HG02763 (cell line): ENCODE measurements around the gene SLC17A1.

Experiments used
- ATAC-seq: cut with Tn5 transposase; IDR thresholded peaks from one replicate; pipeline ENCODE4 v1.9.1; 2021; ENCODE audit warnings: mild to moderate bottlenecking, moderate library complexity; ENCODE audit not compliant: unreplicated experiment

The SLC17A1 gene, protein sequence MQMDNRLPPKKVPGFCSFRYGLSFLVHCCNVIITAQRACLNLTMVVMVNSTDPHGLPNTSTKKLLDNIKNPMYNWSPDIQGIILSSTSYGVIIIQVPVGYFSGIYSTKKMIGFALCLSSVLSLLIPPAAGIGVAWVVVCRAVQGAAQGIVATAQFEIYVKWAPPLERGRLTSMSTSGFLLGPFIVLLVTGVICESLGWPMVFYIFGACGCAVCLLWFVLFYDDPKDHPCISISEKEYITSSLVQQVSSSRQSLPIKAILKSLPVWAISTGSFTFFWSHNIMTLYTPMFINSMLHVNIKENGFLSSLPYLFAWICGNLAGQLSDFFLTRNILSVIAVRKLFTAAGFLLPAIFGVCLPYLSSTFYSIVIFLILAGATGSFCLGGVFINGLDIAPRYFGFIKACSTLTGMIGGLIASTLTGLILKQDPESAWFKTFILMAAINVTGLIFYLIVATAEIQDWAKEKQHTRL

DNA sequence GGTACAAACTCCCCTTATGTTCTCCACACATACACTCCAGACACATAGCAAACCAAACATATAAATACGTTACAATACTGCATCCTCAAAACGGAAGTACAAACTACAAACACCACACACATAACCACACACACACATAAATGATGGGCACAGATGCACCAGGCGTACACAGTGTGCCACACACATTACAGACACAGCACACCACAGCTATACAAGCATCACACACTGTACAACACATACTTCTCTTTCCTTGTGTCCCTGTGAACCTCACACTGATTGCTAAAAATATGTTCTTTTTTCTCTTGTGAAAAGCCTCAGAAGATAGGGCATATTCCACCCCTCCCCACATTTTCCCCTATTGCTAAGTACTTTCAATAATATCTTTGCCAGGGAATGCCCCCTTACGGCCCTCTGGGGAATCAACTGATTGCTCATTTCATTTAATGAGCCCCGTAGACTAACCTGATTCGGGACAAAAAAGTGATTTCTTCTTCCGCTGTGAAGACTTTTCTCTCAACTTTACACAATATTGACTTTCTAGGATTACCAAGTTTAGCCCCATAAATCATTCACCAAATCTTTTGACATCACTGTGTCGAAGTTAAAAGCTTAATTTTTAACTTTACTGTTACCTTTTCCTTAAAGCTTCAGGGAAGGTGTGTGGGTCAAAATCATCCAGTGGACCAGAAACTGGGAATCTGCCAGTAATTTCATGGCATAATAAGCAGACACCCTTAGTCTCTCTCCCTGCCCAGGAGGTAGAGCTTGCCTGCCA is at the start of gene SLC17A1:
Gene SLC17A1, minus strand, starts transcription at position 521 of the 775 bp plus-strand sequence. CDS start 1,495 bp downstream, outside the sequence.
- ATAC-seq, result no peak

DNA sequence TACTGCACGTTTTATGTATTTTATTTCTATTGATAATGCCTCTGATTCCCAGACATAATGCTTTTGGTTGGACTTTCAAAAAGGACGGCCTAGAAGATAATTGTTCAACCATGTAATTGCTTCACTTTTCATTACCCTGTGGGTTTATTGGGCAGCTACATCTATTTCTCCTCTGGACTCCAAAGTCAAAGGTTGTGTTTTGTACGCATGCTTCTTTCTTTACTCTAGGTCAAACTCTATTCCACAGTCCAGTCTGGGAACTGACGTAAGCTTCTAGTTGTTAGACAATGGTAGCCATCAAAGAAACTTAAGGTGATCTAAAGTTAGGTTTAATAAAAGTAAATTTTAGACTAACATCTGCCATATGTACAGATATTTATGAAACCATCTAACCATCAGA is 48.7 kb upstream of the SLC17A1 start:
- no peak for ATAC-seq

GRCh38 chr6:25878721-25879322 is 47.0 kb upstream of the SLC17A1 start:
- no peak for ATAC-seq

DNA sequence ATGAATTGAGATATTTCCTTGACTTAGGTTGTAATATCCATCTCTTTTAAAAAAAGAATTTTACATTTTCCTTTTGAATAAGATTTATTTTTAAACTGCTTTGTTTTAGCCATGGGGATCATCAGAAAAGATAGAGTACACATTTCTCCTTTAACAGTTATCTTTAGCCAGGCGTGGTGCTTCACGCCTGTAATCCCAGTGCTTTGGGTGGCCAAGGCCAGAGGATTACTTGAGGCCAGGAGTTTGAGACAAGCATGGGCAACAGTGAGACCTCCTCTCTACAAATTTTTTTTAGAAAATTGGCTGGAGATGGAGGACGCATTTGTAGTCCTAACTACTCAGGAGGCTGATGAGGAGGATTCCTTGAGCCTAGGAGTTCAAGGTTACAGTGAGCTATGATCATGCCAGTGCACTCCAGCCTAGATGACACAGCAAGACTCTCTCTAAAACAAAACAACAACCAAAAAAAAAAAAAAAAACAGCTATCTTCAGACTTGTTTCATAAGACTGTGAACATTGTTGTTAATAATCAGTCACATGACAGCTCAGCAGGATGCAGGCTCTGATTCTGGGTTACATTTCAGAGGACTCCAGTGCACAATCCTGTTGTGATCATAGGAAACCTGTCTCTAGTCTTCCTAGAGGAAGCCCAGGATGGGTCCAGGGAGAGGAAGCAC is 44.2 kb upstream of the SLC17A1 start:
- no peak for ATAC-seq

- no peak for ATAC-seq
Observed at GRCh38 chr6:25875563-25875905, 43.7 kb upstream of the SLC17A1 start.

DNA sequence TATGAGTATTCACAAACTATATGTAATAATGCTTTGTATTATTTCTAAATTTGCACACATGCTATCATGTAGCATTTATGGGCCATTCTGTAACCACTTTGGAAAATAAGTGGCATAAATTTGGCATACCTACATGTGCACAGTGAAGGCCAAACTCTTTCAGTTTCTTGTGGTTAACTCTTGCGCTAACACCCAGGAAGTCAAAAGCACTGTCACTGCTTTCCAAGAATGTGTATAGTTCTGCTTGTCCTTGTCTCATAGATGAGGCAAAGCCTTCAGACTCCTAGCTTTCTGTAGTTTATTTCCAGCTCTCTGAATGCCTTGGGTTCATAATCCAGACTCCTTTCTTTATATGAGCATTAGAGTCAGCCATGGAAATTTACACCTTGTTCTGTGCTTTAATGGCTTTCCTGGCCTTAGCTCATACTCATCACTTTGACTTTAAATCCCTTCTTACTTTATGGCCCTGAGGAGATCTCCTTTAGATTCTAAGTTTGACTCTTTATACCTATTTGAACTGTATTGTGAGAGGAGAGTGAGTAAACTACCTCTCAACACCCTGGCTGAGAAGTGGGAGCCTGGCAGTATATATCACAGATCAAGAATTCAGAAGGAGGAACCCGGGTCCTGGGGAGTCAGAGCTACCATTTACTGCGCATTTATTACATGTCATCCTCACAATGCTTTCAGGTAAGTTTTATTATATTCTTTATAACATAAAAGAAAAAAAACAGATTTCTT is 43.1 kb upstream of the SLC17A1 start:
- no peak for ATAC-seq

- ATAC-seq, result no peak
Observed at GRCh38 chr6:25874118-25874517, 42.3 kb upstream of the SLC17A1 start, which contains the start of gene SLC17A3. TSS of gene SLC17A3 (minus strand) at chr6:25874243. CDS start at chr6:25868387, 5,856 bp downstream.

DNA sequence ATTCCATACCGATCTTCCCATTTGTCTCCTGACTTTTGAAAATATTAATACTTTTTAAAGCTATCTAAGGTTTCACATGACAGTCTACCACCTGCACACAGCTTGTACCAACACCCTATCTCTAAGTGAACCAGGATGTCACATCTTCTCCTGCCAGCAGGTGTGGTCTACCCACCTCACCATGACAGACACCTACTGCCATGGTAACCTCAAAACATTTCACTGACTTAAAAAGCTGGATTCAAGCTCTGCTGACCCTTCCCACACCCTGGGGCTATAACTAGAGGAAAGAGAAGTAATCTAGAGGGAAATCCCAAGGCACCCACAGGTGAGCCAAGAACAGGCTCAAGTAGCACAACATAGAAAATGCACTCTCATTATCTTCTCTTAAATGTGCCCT is 41.0 kb upstream of the SLC17A1 start:
- ATAC-seq, result no peak

- ATAC-seq, result no peak
Observed at GRCh38 chr6:25869840-25870239, 38.0 kb upstream of the SLC17A1 start.

- ATAC-seq, result no peak
Observed at GRCh38 chr6:25868436-25869183, 36.8 kb upstream of the SLC17A1 start.

DNA sequence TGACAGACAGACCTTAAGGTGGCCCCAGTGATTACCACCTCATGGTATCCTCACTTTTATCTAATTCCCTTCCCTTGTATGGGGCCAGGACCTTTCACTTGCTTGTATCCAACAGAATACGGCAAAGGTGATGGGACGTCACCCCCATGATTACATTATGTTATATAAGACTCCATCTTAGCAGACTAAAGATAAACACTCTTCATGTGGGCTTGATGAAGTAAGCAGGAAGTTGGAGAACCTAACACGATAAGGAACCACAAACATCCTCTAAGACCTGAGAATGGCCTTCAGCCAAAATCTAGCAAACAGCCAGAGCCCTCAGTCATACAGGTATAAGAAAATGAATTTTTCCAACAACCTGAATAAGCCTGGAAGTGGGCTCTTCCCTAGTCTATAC is 34.2 kb upstream of the SLC17A1 start:
- ATAC-seq, result no peak

DNA sequence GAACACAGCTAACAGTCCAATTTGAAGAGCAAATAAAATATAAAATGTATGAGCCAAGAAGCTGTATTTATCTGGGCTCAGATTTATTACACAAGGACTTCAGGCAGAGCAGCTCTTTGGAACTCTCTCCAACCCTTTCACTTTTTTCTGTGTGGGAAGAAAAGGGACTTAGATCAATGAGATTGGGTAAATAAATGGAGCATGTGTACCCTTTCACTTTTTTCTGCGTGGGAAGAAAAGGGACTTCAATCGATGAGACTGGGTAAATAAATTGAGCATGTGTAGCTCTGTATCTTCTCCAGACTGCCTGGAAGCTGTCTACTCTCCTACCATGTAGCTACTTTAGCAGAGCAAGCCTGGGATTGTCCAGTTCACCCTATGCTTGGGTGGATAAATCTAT is 31.5 kb upstream of the SLC17A1 start:
- ATAC-seq, result no peak

DNA sequence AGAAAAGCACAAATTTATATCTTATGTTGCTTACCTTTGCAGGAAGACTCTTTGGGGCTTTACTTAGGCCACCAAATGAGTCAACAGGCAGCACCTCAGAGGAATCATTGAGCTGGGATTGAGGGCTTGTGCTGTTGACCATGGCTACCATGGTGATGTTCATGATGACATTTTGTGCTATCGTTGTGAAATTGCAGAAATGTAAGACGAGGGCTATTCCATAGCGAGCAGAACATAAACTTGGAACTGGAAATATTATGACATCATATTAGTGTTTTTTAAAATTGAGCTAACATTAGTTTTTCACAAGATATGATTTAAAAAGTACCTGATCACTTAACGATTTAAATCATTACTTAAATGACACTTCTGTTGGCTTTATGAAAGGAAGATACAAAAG is 30.3 kb upstream of the SLC17A1 start:
- ATAC-seq, result no peak

DNA sequence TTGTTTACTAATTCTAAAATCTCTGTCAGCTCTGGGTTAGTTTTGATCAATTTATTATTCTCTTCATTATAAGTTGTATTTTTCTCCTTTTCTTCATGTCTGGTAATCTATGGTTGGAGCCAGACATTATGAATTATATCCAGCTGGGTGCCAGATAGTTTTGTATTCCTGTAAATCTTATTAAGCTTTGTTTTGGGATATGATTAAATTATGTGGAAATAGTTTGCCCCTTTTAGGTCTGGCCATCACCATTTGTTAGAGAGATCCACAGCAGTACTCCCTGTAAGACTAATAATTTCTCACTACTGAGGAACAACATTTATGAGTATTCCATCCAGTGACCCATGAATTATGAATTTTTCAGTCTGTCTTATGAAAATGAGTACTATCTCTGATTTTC is 20.9 kb upstream of the SLC17A1 start:
- no peak for ATAC-seq

DNA sequence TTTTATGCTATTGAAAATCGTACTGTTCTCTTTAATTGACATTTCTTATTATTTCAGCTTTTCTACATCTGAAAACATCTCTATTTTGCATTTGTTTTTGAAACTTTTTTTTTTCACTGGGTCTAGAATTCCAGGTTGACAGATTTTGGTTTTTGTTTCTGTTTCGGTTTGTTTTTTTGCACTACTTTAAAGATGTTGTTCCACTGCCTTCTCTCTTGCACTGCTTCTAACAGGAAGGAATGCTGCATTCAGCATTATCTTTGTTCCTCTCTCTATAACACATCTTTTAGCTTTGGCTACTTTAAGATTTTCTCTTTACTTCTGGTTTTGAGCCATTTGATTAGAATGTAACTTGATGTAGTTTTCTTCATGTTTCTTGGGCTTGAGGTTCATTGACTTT is 20.1 kb upstream of the SLC17A1 start:
- ATAC-seq, result no peak

- ATAC-seq, result no peak
Observed at GRCh38 chr6:25844518-25844917, 12.7 kb upstream of the SLC17A1 start.

DNA sequence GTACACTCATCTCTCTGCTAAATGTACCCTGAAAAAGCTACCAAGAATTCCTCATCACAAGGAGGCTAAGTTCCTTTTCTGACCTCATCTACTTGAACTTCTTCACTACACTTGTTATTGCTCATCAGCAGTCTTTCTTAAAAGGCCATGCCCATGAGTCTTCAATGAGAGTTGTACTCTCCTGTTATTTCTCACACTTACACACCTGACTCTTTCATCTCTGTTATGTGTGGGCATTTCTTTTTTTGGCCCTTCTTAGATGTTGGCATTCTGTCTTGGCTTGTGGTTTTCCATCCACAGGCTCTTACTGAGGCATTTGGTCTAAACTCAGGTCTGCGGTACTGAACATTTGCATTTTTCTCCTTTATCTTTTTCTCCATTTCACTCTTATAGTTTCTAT is 10.7 kb upstream of the SLC17A1 start:
- ATAC-seq, result no peak

GRCh38 chr6:25835442-25836283 is 3.8 kb upstream of the SLC17A1 start:
- ATAC-seq, result no peak

DNA sequence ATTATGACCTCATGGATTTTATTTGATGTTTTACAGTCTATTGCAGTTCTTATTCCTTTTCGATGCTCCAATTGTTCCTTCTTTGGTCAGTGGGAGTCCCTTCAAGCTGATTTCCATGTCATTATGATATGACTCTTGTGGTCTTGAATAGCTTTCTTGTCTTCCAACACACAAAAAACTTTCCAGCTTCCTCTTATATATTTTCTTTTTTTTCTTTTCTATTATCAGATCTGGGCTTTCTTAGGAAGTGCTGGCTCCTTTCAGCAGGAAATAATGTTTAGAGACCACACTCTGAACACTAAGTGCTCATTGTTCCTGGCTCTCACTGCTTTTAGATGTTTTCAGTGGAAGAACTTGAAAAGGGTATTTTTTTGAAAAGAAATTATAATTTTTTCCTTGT is 3.1 kb upstream of the SLC17A1 start:
- ATAC-seq, result no peak
